CD1c-positive myeloid dendritic cell (primary cell): ENCODE results near the gene LRCH1.

Experiments used
- DNase-seq: peaks from one replicate; pipeline ENCODE4 v3.0.0-alpha.2; 2016; ENCODE audit errors: extremely low spot score

Gene LRCH1

GRCh38 chr13:46698014-46698413 lies 145.0 kb downstream of the LRCH1 start:
- DNase-seq: no peak

- no peak for DNase-seq
Measured at GRCh38 chr13:46698910-46699460, 146.0 kb downstream of the LRCH1 start.

- DNase-seq: no peak
Measured at GRCh38 chr13:46712524-46712923, 159.6 kb downstream of the LRCH1 start.

GRCh38 chr13:46715363-46715762 lies 162.4 kb downstream of the LRCH1 start:
- no peak for DNase-seq

- no peak for DNase-seq
Measured at GRCh38 chr13:46716821-46717220, 163.9 kb downstream of the LRCH1 start.

- no peak for DNase-seq
Measured at GRCh38 chr13:46717275-46717674, 164.3 kb downstream of the LRCH1 start.

GRCh38 chr13:46717856-46718255 lies 164.9 kb downstream of the LRCH1 start:
- no peak for DNase-seq

GRCh38 chr13:46720189-46720588 lies 167.2 kb downstream of the LRCH1 start:
- DNase-seq: no peak

- peak; percentile 56 for DNase-seq
Measured at GRCh38 chr13:46721054-46721453, 168.1 kb downstream of the LRCH1 start.

GRCh38 chr13:46726347-46726746 lies 173.4 kb downstream of the LRCH1 start:
- no peak for DNase-seq

- DNase-seq: peak; percentile 25
Measured at GRCh38 chr13:46728777-46729176, 175.8 kb downstream of the LRCH1 start.

GRCh38 chr13:46731535-46731934 lies 178.6 kb downstream of the LRCH1 start:
- DNase-seq: no peak

- no peak for DNase-seq
Measured at GRCh38 chr13:46735425-46735824, 182.5 kb downstream of the LRCH1 start.

GRCh38 chr13:46736541-46737310 lies 183.8 kb downstream of the LRCH1 start:
- DNase-seq: no peak

GRCh38 chr13:46738055-46738454 lies 185.1 kb downstream of the LRCH1 start:
- DNase-seq: no peak

GRCh38 chr13:46738766-46739165 lies 185.8 kb downstream of the LRCH1 start:
- no peak for DNase-seq

GRCh38 chr13:46739447-46740098 lies 186.6 kb downstream of the LRCH1 start:
- no peak for DNase-seq

- DNase-seq: no peak
Measured at GRCh38 chr13:46743191-46743590, 190.2 kb downstream of the LRCH1 start.

- no peak for DNase-seq
Measured at GRCh38 chr13:46745062-46745461, 192.1 kb downstream of the LRCH1 start.

GRCh38 chr13:46745706-46746105 lies 192.7 kb downstream of the LRCH1 start:
- no peak for DNase-seq

GRCh38 chr13:46747031-46747820 lies 194.3 kb downstream of the LRCH1 start:
- no peak for DNase-seq

- DNase-seq: peak; percentile 10
Measured at GRCh38 chr13:46748300-46748699, 195.3 kb downstream of the LRCH1 start.
